Uterus (tissue), 2 donors: Measurements from ENCODE around the gene TNNI2.

Experiments used
- CTCF ChIP-seq, 4 experiments: fragments of 200-600 bp in 2 of 4; fragments of 450-650 bp in 2 of 4; sonication (generic) in 2 of 4; IDR thresholded peaks; one replicate each; pipeline ENCODE4 v1.5.1; 2016 to 2019; ENCODE audit warnings: antibody characterized with exemption in 4 of 4, mild to moderate bottlenecking in 2 of 4, moderate library complexity in 1 of 4
- POLR2A ChIP-seq, 2 donors: fragments of 450-650 bp; IDR thresholded peaks; one replicate each; pipeline ENCODE4 v1.6.1; 2016; ENCODE audit warnings: antibody characterized with exemption in 2 of 2, mild to moderate bottlenecking in 1 of 2, moderate library complexity in 1 of 2

GRCh38 chr11:1837171-1838076 lies 1.4 kb upstream of the TNNI2 start:
- TF ChIP-seq POLR2A (IDR thresholded peaks at IDR 0.05) (no peak), CTCF (IDR thresholded peaks at IDR 0.05) (peak; percentile 87 to 95 (median 92))
